Lower leg skin (tissue), 3 donors: ENCODE data around the gene APP.

Experiments
- POLR2A ChIP-seq, 2 donors: fragments of 450-650 bp; IDR thresholded peaks; one replicate each; pipeline ENCODE4 v1.6.1; 2016 to 2017; ENCODE audit warnings: antibody characterized with exemption in 2 of 2, mild to moderate bottlenecking in 1 of 2, moderate library complexity in 1 of 2
- TF ChIP-seq, protein P1 (sequence below), 3 donors: fragments of 450-650 bp; IDR thresholded peaks; one replicate each; pipeline ENCODE4 v1.5.1; 2016; ENCODE audit warnings: antibody characterized with exemption in 3 of 3, mild to moderate bottlenecking in 3 of 3, moderate library complexity in 2 of 3

DNA sequence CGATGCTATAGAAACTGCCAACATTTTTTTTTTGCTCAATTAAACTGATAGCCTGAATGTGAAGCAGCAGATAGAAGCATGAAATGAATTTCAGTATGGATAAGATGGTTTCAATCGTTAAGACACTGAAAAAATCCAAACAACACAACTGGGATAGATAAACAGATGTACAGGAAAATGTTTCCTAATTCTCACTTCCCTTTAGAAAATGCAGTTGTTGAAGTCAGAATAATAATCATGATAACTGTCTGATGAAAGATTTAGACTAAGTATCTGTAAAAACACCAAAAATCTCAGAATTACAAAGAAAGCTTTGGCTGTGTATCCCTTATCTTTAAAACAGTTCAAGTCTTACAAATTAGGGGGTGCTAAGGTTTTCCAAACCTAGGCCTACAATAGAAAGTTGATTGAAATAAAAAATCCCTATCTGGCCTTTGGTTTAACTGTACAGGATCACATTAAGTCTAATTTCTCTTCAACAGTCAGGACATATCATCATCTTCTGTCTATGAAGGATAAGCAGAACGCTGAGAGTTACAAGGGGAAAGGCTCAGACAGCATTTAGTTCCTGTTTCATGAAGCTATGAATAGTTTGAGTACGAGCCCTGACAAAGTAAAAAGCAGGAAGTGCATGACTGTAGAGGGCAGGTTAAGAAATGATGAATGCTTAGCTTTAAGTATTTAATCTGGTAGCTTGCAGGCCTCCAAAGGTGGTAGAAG, 203.2 kb downstream of the APP start:
- TF ChIP-seq, protein P1, sequence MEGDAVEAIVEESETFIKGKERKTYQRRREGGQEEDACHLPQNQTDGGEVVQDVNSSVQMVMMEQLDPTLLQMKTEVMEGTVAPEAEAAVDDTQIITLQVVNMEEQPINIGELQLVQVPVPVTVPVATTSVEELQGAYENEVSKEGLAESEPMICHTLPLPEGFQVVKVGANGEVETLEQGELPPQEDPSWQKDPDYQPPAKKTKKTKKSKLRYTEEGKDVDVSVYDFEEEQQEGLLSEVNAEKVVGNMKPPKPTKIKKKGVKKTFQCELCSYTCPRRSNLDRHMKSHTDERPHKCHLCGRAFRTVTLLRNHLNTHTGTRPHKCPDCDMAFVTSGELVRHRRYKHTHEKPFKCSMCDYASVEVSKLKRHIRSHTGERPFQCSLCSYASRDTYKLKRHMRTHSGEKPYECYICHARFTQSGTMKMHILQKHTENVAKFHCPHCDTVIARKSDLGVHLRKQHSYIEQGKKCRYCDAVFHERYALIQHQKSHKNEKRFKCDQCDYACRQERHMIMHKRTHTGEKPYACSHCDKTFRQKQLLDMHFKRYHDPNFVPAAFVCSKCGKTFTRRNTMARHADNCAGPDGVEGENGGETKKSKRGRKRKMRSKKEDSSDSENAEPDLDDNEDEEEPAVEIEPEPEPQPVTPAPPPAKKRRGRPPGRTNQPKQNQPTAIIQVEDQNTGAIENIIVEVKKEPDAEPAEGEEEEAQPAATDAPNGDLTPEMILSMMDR (IDR thresholded peaks at IDR 0.05) = no peak
- no peak for TF ChIP-seq POLR2A (IDR thresholded peaks at IDR 0.05)
